ENCODE measurements around the gene C16orf54.

GRCh38 chr16:29743827-29744531, 1.8 kb downstream of the C16orf54 start:
- no peak for TF ChIP-seq CTCF (IDR thresholded peaks at IDR 0.05)
- TF ChIP-seq POLR2A (IDR thresholded peaks at IDR 0.05) = no peak

Data from body of pancreas (tissue), 4 donors.